ENCODE data around the gene PEX19. TPM values are rescaled to one million over a fixed set of nuclear protein-coding genes. Genes with fewer than 3 reads are reported as not detected.
"Not testable (repeated sequence)": the region's sequence is repeated elsewhere in the genome, so short reads cannot be mapped to it uniquely, and the experiment has no call there.

PEX19 gene, protein sequence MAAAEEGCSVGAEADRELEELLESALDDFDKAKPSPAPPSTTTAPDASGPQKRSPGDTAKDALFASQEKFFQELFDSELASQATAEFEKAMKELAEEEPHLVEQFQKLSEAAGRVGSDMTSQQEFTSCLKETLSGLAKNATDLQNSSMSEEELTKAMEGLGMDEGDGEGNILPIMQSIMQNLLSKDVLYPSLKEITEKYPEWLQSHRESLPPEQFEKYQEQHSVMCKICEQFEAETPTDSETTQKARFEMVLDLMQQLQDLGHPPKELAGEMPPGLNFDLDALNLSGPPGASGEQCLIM
- 10 to 100 TPM; 63.4 to 90.0 (median 85.5) TPM for polyA plus RNA-seq (ENCODE audit: insufficient read length in 4 of 4)

DNA sequence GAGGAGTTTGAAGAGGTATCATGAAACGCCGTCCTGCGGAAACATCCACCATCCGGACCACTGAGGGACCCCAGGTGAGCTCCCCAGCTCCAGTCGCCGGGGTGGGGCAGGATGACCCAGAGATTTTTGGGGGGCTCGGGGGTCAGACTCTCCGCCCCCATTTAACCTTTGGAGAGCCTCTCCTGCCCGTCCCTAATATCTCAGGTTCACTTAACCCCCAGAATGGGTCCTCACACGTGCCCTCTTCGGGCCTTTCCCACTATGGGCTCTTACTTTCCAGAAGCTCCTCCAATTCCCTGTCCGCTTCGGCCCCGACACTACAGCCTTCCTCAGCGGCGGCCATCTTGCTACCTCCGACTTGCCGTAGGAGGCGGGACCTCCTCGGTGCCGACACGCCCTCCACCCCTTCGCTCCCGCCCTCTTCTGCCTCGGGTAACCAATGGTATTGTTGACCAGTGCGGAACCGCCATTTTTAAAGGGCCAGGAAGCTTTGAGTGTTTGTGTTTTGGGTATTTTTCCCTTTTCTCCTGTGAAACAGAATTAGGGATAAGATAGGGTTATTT, at the start of gene PEX19:
Gene PEX19 (minus strand): TSS at position 352 of the 563 bp plus-strand sequence. CDS start 9 bp downstream, at position 343.
- peak in 3 of 4 donors; percentile 83 to 89 (median 84) for DNase-seq (ENCODE audit: low read depth in 4 of 4, low spot score in 3 of 4)

DNA sequence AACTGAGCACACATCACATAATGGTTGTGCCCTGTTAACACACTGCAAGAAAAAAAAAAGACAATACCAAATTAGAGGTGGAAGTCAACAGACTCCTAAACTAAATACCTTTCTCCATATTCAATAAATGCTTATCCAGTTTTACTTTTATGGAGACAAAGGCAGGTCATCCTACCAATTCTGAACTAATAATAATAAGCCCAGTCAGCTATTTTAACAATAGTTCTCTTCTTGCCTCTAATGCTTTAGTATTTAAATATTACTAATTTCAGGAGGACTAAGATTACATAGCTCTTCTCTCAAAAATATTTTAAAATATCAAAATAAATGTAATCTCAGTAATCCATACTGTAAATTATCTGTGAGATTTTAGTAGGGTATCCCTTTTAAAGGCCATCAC, 47.6 kb upstream of the PEX19 start:
- no peak for DNase-seq (ENCODE audit: low read depth in 4 of 4, low spot score in 3 of 4)

DNA sequence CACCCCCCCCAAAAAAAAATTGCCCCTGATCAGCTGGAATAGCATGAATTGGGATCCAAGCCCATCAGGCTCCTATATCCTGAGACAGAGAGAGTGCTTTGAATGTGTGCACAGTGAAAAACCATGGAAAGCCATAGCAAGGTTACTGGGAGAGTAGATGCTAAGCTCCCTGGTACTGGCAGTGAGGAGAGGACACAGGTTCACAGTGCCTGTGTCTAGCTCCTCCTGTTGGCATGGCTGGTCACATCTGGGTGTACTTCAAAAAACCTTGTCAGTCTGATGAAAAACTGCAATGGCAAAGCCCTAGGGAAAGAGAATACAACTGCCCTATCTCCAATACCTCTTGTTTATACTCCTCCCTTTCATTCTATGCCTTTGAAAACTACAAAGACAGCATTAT, 45.2 kb upstream of the PEX19 start:
- DNase-seq (ENCODE audit: low read depth in 4 of 4, low spot score in 3 of 4): no peak

DNA sequence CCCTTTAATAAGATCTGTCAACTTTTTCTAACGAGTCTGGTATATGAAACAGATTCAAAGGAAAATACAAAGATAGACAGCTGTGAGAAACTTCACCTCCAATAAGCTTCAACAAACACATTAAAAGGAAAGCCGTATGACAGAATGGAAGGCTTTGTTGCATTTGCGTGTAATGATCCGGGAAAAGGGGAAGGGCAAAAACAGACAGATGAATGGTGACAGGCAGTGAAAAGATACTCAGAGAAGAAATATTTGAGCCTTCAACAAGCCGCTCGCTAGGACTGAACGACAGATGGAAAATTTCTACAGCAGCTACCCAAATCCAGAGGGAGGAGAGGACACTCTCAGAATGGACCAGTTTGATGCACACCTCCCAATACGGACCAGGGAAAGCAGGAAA, 43.3 kb upstream of the PEX19 start:
- DNase-seq (ENCODE audit: low read depth in 4 of 4, low spot score in 3 of 4): no peak

DNA sequence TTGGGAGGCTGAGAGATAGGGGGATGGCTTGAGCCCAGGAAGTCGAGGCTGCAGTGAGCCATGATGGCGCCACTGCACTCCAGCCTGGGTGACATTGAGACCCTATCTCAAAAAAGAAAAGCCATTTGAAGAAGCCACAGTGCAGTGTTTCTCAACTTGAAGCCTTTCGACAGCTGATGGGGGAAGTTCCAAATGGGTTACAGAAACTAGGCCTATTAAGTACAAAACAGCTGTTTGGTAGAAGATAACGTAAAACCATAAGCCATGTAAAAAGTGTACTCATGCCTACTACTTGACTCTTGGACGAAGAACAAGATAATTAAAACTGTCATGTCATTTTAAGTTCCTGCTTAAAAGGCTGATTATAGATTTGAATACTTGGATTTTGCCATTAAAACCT, 41.5 kb upstream of the PEX19 start:
- no peak for DNase-seq (ENCODE audit: low read depth in 4 of 4, low spot score in 3 of 4)

DNA sequence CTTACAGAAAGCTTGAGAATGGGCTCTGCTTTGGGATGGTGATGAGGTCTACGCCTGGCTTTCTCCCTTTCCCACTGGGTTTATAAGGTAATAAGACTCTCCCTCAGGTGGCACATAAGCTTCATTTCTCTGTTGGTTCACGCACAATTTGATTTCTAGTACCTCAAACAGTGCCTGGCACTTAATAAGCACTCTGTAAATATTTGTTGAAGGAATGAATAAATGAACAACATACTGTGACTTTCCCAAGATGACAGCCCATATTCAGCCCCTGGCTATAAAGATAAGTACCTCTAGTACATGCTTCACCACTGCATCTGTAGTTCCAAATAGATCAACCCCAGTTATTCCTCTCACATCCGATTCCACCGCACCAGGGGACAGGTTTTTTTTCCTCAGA, 40.3 kb upstream of the PEX19 start:
- no peak for DNase-seq (ENCODE audit: low read depth in 4 of 4, low spot score in 3 of 4)

DNA sequence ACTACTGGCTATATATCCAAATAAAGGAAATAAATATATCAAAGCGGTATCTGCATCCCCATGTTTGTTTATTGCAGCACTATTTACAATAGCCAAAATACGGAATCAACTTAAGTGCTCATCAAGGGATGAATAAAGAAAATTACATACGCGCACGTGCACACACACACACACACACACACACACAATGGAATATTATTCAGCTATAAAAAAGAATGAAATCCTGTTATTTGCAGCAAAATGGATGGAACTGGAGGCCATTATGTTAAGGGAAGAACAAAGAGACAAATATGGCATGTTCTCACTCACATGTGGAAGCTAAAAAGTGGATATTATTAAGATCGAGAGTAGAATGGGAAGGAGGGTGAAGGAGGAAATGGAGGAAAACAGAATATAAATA, 37.9 kb upstream of the PEX19 start:
- DNase-seq (ENCODE audit: low read depth in 4 of 4, low spot score in 3 of 4): no peak

DNA sequence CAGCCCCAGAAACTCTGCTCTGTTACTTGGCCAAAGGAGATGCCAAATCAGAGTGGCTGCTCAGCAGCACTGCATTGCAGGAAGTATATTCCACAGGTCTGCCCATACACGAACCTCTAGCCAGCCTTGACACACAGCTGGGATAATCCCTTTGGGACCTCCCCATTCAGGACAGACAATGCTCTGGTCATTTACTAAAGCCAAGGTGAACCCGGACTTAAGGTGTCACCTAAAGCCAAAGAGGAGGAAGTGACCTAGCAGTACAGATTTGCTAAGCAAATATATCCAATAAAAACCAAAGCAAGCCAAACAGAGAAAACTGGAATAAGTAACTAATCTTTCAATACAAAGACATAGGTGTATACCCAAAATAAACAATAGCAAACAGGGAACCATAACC, 30.4 kb upstream of the PEX19 start:
- no peak for DNase-seq (ENCODE audit: low read depth in 4 of 4, low spot score in 3 of 4)

DNA sequence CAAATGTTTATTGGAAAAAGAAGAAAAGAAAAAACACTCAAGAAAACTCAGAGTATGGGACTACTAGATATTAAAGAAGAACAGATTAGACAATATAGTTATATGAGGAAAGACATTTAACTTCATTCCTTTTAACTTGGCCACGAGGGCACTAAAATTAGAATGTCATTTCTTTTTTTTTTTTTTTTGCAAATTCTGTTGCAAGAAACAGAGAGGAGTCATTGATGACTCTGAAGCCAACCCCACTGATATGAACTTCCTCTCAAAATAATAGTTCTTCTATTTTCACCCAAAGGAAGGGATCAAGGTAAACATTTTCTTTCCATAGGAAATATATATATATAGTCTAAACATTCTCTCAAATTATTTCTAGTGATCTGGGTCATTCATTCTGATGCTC, 24.6 kb upstream of the PEX19 start:
- DNase-seq (ENCODE audit: low read depth in 4 of 4, low spot score in 3 of 4): no peak

DNA sequence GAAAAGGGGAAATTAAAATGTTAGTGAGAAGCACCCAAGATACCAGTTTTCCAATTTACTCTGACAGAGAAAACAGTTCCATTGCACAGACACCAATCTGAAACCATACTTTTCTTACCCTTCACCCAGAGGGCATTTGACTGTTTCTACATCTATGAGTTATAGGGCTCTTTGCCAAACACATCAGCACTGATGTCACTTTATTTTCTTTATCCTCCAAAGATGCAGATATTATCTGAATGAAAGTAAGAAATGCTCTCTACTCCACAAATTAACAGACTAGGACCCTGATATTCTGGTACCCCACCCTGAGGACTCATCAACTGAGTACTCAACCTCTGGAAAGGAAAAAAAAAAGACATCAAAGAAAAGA, 24.2 kb upstream of the PEX19 start:
- DNase-seq (ENCODE audit: low read depth in 4 of 4, low spot score in 3 of 4): no peak

DNA sequence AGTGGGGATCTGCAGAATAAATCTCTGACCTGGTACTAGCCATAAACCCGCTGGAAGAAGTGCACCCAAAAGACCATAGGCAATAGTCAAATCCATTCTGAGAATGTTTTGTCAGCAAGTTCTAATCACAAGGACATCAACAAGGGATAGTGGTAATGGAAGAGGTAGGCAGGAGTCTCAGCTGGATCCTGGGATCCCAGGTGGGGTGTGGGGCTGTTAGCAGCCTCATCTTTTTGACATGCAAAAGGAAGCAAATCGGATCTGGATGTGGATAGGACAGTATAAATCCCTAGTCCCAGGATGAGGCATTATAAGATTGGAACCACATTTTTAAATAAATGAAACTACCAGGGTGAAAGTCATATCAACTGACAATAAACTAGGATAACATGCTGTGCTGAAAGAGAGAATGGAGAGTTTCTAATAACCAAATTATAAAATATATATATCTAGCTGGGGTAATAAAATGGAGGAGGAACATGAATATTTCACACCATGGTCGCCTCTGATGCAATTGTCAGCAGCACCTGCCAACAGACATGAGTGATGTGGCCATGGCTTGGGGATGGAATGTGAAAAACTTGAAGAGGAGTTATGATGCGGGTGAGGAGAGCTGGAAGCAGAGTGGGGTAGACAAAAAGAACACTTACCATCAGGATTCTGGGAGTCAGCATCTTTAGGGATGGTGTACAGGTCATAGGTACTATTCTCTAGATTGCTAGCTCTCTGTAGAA, 23.7 kb upstream of the PEX19 start:
- DNase-seq (ENCODE audit: low read depth in 4 of 4, low spot score in 3 of 4): no peak

DNA sequence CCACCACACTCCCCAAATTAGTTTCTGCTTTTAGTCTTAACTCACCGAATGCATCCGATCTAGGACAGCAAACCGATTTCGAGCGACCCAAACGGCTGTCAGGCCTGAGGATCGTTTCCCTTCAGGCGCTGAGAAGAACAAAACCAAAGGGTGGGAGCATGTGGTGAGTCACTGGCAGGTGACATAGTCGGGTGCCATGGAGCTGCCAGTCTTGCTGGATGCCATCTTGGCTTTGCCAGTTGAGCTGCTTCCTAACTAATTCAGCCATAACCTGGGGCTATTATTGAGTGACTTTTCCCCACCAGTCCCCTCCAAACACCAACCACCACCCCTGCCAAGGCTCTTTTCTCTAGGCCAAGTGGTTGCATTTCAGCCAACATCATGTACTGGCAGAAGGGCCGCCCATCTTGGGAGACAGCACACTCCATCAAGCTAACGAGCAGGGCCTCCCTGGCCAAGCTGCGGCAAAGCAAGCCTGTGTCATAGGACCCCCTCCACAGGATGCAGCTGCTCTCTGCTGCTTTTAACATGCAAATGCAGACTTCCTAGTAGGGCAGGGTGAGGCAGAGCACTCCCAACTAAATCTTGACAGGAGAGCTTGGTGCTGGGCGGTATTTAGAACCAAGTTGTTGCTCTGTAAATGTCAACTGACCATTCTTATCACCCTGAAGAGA, 22.3 kb upstream of the PEX19 start:
- no peak for DNase-seq (ENCODE audit: low read depth in 4 of 4, low spot score in 3 of 4)

DNA sequence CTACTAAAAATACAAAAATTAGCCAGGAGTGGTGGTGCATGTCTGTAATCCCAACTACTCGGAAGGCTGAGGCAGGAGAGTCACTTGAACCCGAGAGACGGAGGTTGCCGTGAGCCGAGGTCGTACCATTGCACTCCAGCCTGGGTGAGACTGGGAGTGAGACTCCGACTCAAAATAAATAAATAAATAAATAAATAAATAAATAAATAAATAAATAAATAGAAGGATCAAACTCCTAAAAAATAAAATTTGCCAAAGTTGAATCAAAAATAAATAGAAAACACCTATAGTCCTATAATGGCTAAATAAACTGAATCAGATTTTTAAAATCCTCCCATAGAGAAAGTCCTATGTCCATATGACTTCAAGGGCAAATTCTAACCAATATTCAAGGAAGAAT, 15.2 kb upstream of the PEX19 start:
- DNase-seq (ENCODE audit: low read depth in 4 of 4, low spot score in 3 of 4): no peak

DNA sequence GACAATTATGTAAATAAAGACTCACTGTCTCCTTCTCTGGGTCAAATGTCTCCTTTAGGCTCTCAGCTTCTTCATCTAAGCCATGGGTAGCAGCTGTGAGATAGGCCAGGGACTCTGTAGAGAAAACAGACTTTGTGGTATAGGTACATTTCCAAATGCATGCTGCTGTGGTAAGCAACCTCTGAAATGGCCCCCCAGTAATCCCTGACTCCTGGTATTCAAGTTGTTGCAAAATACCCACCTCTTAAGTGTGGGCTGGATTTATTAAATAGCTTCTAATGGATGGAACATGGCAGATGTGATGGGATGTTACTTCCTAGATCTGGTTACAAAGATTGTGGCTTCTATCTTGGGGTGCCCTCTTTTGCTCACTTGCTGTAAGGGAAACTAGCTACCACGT, 11.1 kb upstream of the PEX19 start:
- no peak for DNase-seq (ENCODE audit: low read depth in 4 of 4, low spot score in 3 of 4)

DNA sequence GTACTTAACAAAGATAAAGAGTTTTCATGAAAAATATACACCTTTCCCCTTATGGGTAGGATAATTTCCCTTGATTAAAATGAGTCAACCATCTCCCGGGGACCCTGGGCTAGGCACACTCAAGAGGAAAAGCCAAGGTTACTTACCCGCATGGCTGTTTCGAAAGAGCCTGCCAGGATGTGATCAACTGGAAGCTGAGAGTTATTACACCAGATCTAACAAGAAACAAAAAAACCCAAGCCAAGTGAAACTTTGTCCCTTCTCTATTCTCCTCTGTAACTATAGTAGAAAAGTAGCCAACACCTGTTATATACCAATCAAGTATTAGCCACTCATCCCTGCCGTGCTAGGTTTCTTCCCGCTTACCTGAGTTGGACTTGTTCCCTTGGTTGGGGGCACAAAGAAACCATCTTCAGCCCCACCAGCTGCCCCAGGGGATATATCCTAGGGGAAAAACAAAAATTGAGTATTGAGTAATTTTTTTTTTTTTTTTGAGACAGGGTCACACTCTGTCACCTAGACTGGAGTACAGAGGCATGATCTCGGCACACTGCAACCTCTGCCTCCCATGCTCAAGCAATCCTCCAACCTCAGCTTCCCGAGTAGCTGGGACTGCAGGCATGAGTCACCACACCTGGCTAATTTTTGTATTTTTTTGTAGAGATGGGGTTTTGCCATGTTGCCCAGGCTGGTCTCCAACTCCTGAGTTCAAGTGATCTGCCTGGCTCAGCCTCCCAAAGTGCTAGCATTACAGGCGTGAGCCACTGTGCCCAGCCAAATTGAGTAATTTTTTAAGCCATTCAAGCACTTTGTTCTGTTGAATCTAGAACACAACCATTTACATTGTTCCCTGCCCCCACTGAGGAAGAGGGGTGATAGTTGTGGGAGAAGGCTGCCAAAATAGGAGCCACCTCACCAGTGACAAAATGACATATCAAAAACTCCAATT, 8.4 kb upstream of the PEX19 start:
- no peak for DNase-seq (ENCODE audit: low read depth in 4 of 4, low spot score in 3 of 4)

DNA sequence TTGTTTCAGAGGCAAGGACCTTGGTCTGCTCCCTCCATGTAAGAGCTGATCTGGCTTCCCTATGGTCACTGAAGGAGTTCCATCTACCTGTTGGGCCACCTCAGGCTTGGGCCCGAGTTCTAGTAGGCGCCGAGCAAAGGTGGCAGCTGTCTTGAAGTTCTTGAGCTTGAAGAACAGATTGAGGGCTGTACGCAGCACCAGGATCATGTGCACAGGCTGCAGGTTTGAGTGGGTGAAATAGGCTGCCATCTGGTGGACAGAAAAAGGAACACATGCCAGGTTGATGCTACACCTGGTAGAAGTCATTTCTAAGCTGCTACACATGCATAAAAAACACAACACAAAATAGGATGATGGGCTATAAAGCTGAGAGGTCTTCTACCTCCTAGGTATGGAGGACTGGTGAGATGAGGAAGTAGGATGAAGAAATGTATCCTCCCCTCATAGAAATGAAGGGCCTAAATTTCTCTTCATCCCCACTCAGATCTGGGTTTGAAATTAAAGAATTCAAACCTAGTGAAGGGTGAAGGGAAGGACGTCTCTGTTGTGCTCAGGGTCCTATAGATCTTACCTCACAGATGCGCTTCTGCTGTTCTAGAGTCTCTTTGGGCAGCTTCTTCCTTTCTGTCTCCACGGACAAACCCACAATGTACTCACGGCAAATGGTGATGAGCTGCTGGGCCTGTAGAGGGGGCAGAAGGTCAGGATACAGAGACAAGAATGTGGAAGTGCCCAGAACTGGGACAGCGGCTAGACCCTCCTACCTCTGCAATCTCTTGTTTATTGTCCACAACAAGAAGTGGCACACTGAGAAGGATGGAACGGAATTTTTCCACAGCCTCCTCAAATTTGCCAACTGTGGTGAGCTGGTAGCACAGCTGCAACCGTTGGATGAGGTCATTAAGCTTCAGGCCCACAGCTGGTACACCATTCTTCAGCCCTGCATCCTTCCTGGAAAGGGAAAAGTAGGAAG, 6.6 kb upstream of the PEX19 start:
- DNase-seq (ENCODE audit: low read depth in 4 of 4, low spot score in 3 of 4): peak; percentile 18 to 57 (median 45)

DNA sequence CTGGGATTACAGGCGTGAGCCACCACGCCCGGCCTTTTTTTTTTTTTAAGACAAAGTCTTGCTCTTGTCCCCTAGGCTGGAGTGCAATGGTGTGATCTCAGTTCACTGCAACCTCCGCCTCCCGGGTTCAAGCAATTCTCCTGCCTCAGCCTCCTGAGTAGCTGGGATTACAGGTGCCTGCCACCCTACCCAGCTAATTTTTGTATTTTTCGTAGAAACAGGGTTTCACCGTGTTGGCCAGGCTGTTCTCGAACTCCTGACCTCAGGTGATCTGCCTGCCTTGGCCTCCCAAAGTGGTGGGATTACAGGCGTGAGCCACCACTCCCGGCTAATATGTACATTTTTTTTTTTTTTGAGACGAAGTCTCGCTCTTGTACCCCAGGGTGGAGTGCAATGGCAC, 2.8 kb upstream of the PEX19 start:
- DNase-seq (ENCODE audit: low read depth in 4 of 4, low spot score in 3 of 4): not testable (repeated sequence)

DNA sequence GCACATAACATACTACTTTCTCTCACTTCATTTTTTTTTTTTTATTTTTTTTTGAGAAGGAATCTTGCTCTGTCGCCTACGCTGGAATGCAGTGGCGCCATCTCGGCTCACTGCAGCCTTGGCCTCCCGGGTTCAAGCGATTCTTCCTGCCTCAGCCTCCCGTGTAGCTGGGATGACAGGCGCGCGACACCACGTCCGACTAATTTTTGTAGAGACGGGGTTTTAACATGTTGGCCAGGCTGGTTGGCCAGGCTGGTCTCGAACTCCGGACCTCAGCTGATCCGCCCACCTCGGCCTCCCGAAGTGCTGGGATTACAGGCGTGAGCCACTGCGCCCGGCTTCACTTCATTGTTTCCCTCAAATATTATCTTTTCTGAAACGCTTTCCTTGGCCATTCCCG, 573 bp upstream of the PEX19 start:
- no peak for DNase-seq (ENCODE audit: low read depth in 4 of 4, low spot score in 3 of 4)

DNA sequence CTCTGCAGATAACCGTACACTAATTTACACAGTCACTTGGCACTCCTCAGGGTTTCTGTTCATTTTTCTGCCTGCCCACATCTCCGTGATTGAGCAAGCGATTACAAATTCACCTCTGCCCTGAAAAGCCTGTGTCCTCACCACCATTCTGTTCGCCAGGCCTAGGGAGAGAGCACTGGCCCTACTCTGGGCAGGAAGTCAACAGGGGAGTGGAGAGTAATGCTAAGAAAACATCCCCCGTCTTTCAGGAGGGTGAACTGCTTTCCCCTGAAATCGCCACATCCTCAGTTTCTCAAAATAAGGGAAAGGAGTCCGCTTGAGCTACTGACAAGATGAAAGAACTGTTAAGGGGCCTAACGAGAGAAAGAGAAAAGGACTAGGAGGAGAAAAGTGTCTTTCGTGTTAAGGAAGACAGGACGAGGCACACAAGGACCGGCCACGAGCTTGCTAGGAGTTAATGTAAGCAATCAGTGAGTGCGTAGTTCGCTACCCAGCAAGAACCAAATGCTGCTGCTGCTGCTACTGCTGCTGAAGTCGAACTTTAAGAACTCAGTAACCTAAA, 632 bp downstream of the PEX19 start:
- peak in 1 of 4 donors; percentile 21 for DNase-seq (ENCODE audit: low read depth in 4 of 4, low spot score in 3 of 4)

Data from left renal pelvis (tissue), 4 donors.